PC-3 (cell line): ENCODE measurements around the gene TNNI3. TPM values are rescaled to one million over a fixed set of nuclear protein-coding genes. Genes with fewer than 3 reads are reported as not detected.
A peak's percentile ranks its signal among the peaks of the same experiment; 100 is the strongest.

Experiments used
- ATAC-seq: fragments of 200-7000 bp; cut with Tn5 transposase; 2 replicates; pipeline ENCODE4 v1.9.1; 2020; ENCODE audit warnings: mild to moderate bottlenecking, moderate library complexity
- BruUV-seq: library from RNA; stranded (reverse); fragments of 400-500 nt; replicated peaks from 2 replicates; lab custom pipeline; 2021; lab: Mats Ljungman, UMichigan
- CTCF ChIA-PET: fragments of 300-600 bp; sonication (Branson Sonifier 250); formaldehyde crosslinking; loops from one replicate; lab custom pipeline; 2022; ENCODE audit warnings: antibody characterized with exemption; lab: Charles Lee
- POLR2A ChIA-PET: fragments of 300-600 bp; sonication (Branson Sonifier 250); formaldehyde crosslinking; loops from one replicate; lab custom pipeline; 2022; ENCODE audit warnings: antibody characterized with exemption; ENCODE audit not compliant: unreplicated experiment; lab: Charles Lee
- DNase-seq: peaks from one replicate; pipeline ENCODE4 v3.0.0-alpha.2; 2015
- H2AFZ ChIP-seq: fragments of 300-600 bp; sonication (generic); 2 replicates; pipeline ENCODE4 v1.6.0; 2016; ENCODE audit warnings: antibody characterized with exemption, low read length
- H3F3A ChIP-seq: fragments of 300-600 bp; sonication (generic); one replicate; pipeline ENCODE4 v1.6.0; 2017; ENCODE audit warnings: antibody characterized with exemption, low read length, control low read depth, mild to moderate bottlenecking; ENCODE audit not compliant: unreplicated experiment
- H3K27ac ChIP-seq: fragments of 300-600 bp; sonication (generic); 2 replicates; pipeline ENCODE4 v1.5.1; 2016; ENCODE audit warnings: mild to moderate bottlenecking, low read length
- H3K27me3 ChIP-seq: fragments of 300-600 bp; sonication (generic); 2 replicates; pipeline ENCODE4 v1.6.1; 2016; ENCODE audit warnings: low read length, mixed read lengths
- H3K36me3 ChIP-seq: fragments of 300-600 bp; sonication (generic); 2 replicates; pipeline ENCODE4 v1.6.1; 2016; ENCODE audit warnings: low read depth, mixed run types, low read length, mixed read lengths
- H3K4me1 ChIP-seq: fragments of 300-600 bp; sonication (generic); 2 replicates; pipeline ENCODE4 v1.5.1; 2016; ENCODE audit warnings: low read length; ENCODE audit not compliant: insufficient read depth
- H3K4me2 ChIP-seq: fragments of 300-600 bp; sonication (generic); 2 replicates; pipeline ENCODE4 v1.6.0; 2016; ENCODE audit warnings: low read length
- H3K4me3 ChIP-seq: fragments of 300-600 bp; sonication (generic); 2 replicates; pipeline ENCODE4 v1.5.1; 2016; ENCODE audit warnings: mild to moderate bottlenecking, low read length, mixed read lengths
- H3K79me2 ChIP-seq: fragments of 300-600 bp; sonication (generic); 2 replicates; pipeline ENCODE4 v1.6.1; 2017; ENCODE audit warnings: low read length, mixed read lengths
- H3K9ac ChIP-seq: fragments of 300-600 bp; sonication (generic); 2 replicates; pipeline ENCODE4 v1.6.0; 2016; ENCODE audit warnings: mild to moderate bottlenecking, low read length
- H3K9me2 ChIP-seq: fragments of 300-600 bp; sonication (generic); replicated peaks from 2 replicates; pipeline ENCODE4 v1.6.1; 2016; ENCODE audit warnings: mixed run types, low read length, mixed read lengths
- H3K9me3 ChIP-seq: fragments of 300-600 bp; sonication (generic); 2 replicates; pipeline ENCODE4 v1.6.1; 2016; ENCODE audit warnings: low read length, mixed read lengths
- H4K20me1 ChIP-seq: fragments of 300-600 bp; sonication (generic); 2 replicates; pipeline ENCODE4 v1.6.1; 2016; ENCODE audit warnings: low read length, mixed read lengths
- CTCF ChIP-seq: fragments of 300-600 bp; sonication (generic); conservative IDR thresholded peaks from 2 replicates; pipeline ENCODE4 v1.5.1; 2017; ENCODE audit warnings: antibody characterized with exemption, low read depth, mild to moderate bottlenecking, low read length
- EZH2 ChIP-seq: fragments of 300-600 bp; sonication (generic); IDR thresholded peaks from one replicate; pipeline ENCODE4 v1.6.1; 2017; ENCODE audit warnings: antibody characterized with exemption, mild to moderate bottlenecking, low read length; ENCODE audit not compliant: unreplicated experiment
- EZH2phosphoT487 ChIP-seq: fragments of 300-600 bp; sonication (generic); IDR thresholded peaks from 2 replicates; pipeline ENCODE4 v1.6.1; 2018; ENCODE audit warnings: mild to moderate bottlenecking, antibody characterized with exemption, low read length, borderline replicate concordance
- intact Hi-C: fragments of 100-400 bp; cut with micrococcal nuclease; formaldehyde crosslinking; loops from 2 replicates; pipeline ENCODE4 v1.9.0; 2023
- total RNA-seq: library from RNA; depleted of rRNA; stranded (reverse); fragments of >200 nt; gene quantifications from 2 replicates; pipeline ENCODE4 v1.2.3, GENCODE V29; 2014

TNNI3 gene
- total RNA-seq, 1 experiment from 2014 or later, result 32.4 TPM

- 0 out of 2 replicates have a peak, but pooled peaks cover 3% of the 10 kb centered on the region for H3K79me2 ChIP-seq
- no peak within 1 kb of the TSS for H2AFZ ChIP-seq
- ChIA-PET CTCF (interaction anchor here (0.5 to 1.0 kb wide), 2 partner anchors 12 to 108 kb away, joined by 3 to 4 read pairs; no protein-coding TSS in a partner anchor), POLR2A (no interaction called here)
- intact Hi-C loops, result no loop called here
- H3K4me2 ChIP-seq, result no peak within 1 kb of the TSS
- DNase-seq, result peak; percentile 25
- no peaks in the 10 kb centered on the region for H3K36me3 ChIP-seq
- peaks cover 6% of the 10 kb centered on the region; the same call in 1 of the 2 replicates for H3K4me1 ChIP-seq
- no peaks in the 10 kb centered on the region for H3K9me2 ChIP-seq
- ATAC-seq, result no peak
- H3K4me3 ChIP-seq, result no peak within 1 kb of the TSS
- no peak within 1 kb of the TSS for H3K9ac ChIP-seq
- H3K9me3 ChIP-seq, result no peaks in the 10 kb centered on the region
- H3K27me3 ChIP-seq, result no peaks in the 10 kb centered on the region
- BruUV-seq, result no TSS peak
- peaks cover 5% of the 10 kb centered on the region for H3F3A ChIP-seq
- no peak within 1 kb of the TSS for H3K27ac ChIP-seq
- TF ChIP-seq CTCF, result no peak
- no peak for TF ChIP-seq EZH2
- TF ChIP-seq EZH2phosphoT487, result no peak
- no peaks in the 10 kb centered on the region for H4K20me1 ChIP-seq
Measured at GRCh38 chr19:55149078-55150003, 8.2 kb downstream of the TNNI3 start, which contains the start of gene TNNT1. TSS of gene TNNT1 (minus strand) at chr19:55149206. CDS start at chr19:55147157, 2,049 bp downstream.

- Histone ChIP-seq H3K27ac (no peak overlapping the region), H3K79me2 (0 out of 2 replicates have a peak, but pooled peaks cover 3% of the 10 kb centered on the region), H3K4me3 (no peak overlapping the region), H3K4me2 (peak overlapping the region; percentile 94), H3K4me1 (peaks cover 6% of the 10 kb centered on the region; the same call in 1 of the 2 replicates), H3K9me2 (no peaks in the 10 kb centered on the region), H3K9me3 (no peaks in the 10 kb centered on the region), H4K20me1 (no peaks in the 10 kb centered on the region), H3K9ac (no peak overlapping the region), H2AFZ (no peak overlapping the region), H3K27me3 (no peaks in the 10 kb centered on the region), H3F3A (peaks cover 5% of the 10 kb centered on the region), H3K36me3 (no peaks in the 10 kb centered on the region)
- intact Hi-C loops, result no loop called here
- TF ChIP-seq EZH2 (no peak), CTCF (no peak), EZH2phosphoT487 (no peak)
- no peak for ATAC-seq
- peak; percentile 15 for DNase-seq
- CTCF ChIA-PET, result interaction anchor here (1.9 to 2.1 kb wide), 2 partner anchors 9 to 12 kb away, joined by 8 to 25 read pairs; no protein-coding TSS in a partner anchor
- no TSS peak for BruUV-seq
- POLR2A ChIA-PET, result interaction anchor here (0.6 kb wide), 1 partner anchor 106 kb away, joined by 3 read pairs; no protein-coding TSS in a partner anchor
Measured at GRCh38 chr19:55147545-55148251, 9.8 kb downstream of the TNNI3 start.
